SK-N-MC (cell line): Measurements from ENCODE around the gene GNB2.

Experiments
- EZH2 ChIP-seq: fragments of 200-600 bp; sonication (generic); IDR thresholded peaks from one replicate; pipeline ENCODE4 v1.6.1; 2017; ENCODE audit warnings: antibody characterized with exemption
- POLR2AphosphoS5 ChIP-seq: IDR thresholded peaks from 2 replicates; pipeline ENCODE4 v1.6.1; 2012; ENCODE audit warnings: mild to moderate bottlenecking, low read depth, low read length, borderline replicate concordance

- TF ChIP-seq POLR2AphosphoS5 (no peak), EZH2 (no peak)
These were observed 41.2 kb downstream of the GNB2 start for GRCh38 chr7:100714725-100715124.
